H1 (cell line): ENCODE measurements around the gene ATP10D. TPM values are rescaled to one million over a fixed set of nuclear protein-coding genes. Genes with fewer than 3 reads are reported as not detected.

ENCODE experiments used
- CTCF ChIA-PET: fragments of 300-600 bp; sonication (Branson Sonifier 250); formaldehyde crosslinking; loops from one replicate; lab custom pipeline; 2021; ENCODE audit not compliant: partially characterized antibody; lab: Charles Lee
- POLR2A ChIA-PET: fragments of 300-600 bp; sonication (Branson Sonifier 250); formaldehyde crosslinking; loops from one replicate; lab custom pipeline; 2021; ENCODE audit warnings: inconsistent platforms; ENCODE audit not compliant: partially characterized antibody; lab: Charles Lee
- DNase-seq, 2 experiments: peaks; one replicate each; pipeline versions ENCODE4 v3.0.0 to v3.0.0-alpha.2; 2010 to 2022; ENCODE audit warnings: low spot score in 2 of 2, low read depth in 1 of 2, mixed read lengths in 1 of 2
- FAIRE-seq: peaks from 2 replicates; lab custom pipeline; 2011; peaks lifted over from hg19 to GRCh38; lab: Jason Lieb, UNC
- H2AFZ ChIP-seq: 2 replicates; pipeline ENCODE4 v1.8.1; 2012; ENCODE audit warnings: low read length, inconsistent platforms
- H2AK5ac ChIP-seq: 2 replicates; pipeline ENCODE4 v1.6.1; 2013; ENCODE audit warnings: low read depth, low read length
- H2BK120ac ChIP-seq: replicated peaks from 2 replicates; pipeline ENCODE3; 2013; ENCODE audit warnings: low read depth, low read length, inconsistent platforms
- H2BK12ac ChIP-seq: 2 replicates; pipeline ENCODE4 v1.6.1; 2013; ENCODE audit warnings: low read depth, low read length
- H2BK15ac ChIP-seq: 2 replicates; pipeline ENCODE4 v1.6.1; 2013; ENCODE audit warnings: low read length
- H2BK20ac ChIP-seq: 2 replicates; pipeline ENCODE4 v1.6.1; 2013; ENCODE audit warnings: low read length
- H2BK5ac ChIP-seq: 2 replicates; pipeline ENCODE4 v1.6.1; 2013; ENCODE audit warnings: low read depth, low read length
- H3K14ac ChIP-seq: 2 replicates; pipeline ENCODE4 v1.6.1; 2013; ENCODE audit warnings: inconsistent platforms; ENCODE audit not compliant: insufficient read length
- H3K18ac ChIP-seq: 2 replicates; pipeline ENCODE4 v1.6.1; 2013; ENCODE audit warnings: low read length; ENCODE audit errors: extremely low read depth
- H3K23ac ChIP-seq: 2 replicates; pipeline ENCODE4 v1.6.1; 2013; ENCODE audit warnings: inconsistent platforms; ENCODE audit not compliant: insufficient read length
- H3K23me2 ChIP-seq: 2 replicates; pipeline ENCODE4 v1.6.1; 2013; ENCODE audit warnings: low read depth, low read length
- H3K27ac ChIP-seq: 2 replicates; pipeline ENCODE4 v1.6.1; 2011; ENCODE audit warnings: low read depth, low read length, inconsistent platforms
- H3K27me3 ChIP-seq, 4 experiments: replicated peaks in 1 of 4; 1 replicate in 1 of 4; 2 replicates in 3 of 4; pipeline versions ENCODE4 v1.6.1 to v1.8.1; 2011 to 2013; ENCODE audit warnings: low read length in 3 of 4, mild to moderate bottlenecking in 3 of 4, inconsistent platforms in 2 of 4, mixed read lengths in 2 of 4, moderate library complexity in 1 of 4; ENCODE audit not compliant: control insufficient read depth in 3 of 4, insufficient read depth in 3 of 4; ENCODE audit errors: extremely low read depth in 1 of 4
- H3K36me3 ChIP-seq, 4 experiments: 2 replicates each; pipeline versions ENCODE4 v1.6.1 to v1.8.1; 2011 to 2013; ENCODE audit warnings: mild to moderate bottlenecking in 4 of 4, low read length in 3 of 4, moderate library complexity in 2 of 4, control low read depth in 1 of 4, inconsistent platforms in 1 of 4; ENCODE audit not compliant: insufficient read depth in 4 of 4, control insufficient read depth in 2 of 4
- H3K4ac ChIP-seq: replicated peaks from 2 replicates; pipeline ENCODE3; 2013; ENCODE audit warnings: low read length, low read depth, mixed read lengths, inconsistent platforms; ENCODE audit not compliant: insufficient read length
- H3K4me1 ChIP-seq, 4 experiments: replicated peaks in 1 of 4; 1 replicate in 1 of 4; 2 replicates in 3 of 4; pipeline versions ENCODE4 v1.6.1 to v1.8.1; 2011 to 2013; ENCODE audit warnings: low read length in 3 of 4, inconsistent platforms in 2 of 4, mixed read lengths in 1 of 4; ENCODE audit not compliant: insufficient read depth in 4 of 4, control insufficient read depth in 3 of 4
- H3K4me2 ChIP-seq, 2 experiments: 2 replicates each; pipeline versions ENCODE4 v1.6.1 to v1.8.1; 2011 to 2013; ENCODE audit warnings: low read depth in 2 of 2, low read length in 2 of 2, control low read depth in 1 of 2, inconsistent platforms in 1 of 2, mild to moderate bottlenecking in 1 of 2; ENCODE audit not compliant: insufficient read depth in 1 of 2
- H3K4me3 ChIP-seq, 4 experiments: fragments of 200-600, 300-600 bp in 1 of 4; sonication (generic), shearing (Covaris generic), sonication (Bioruptor Twin) in 1 of 4; 2 replicates each; pipeline versions ENCODE4 v1.5.1 to v1.8.1; 2011 to 2016; ENCODE audit warnings: low read length in 4 of 4, low read depth in 3 of 4, control low read depth in 2 of 4, inconsistent platforms in 2 of 4, mild to moderate bottlenecking in 2 of 4, mixed read lengths in 1 of 4, moderate library complexity in 1 of 4; ENCODE audit not compliant: insufficient read depth in 2 of 4; ENCODE audit errors: extremely low read depth in 1 of 4
- H3K56ac ChIP-seq: replicated peaks from 2 replicates; pipeline ENCODE3; 2013; ENCODE audit warnings: low read depth, mild to moderate bottlenecking, mixed read lengths, low read length, inconsistent platforms; ENCODE audit not compliant: insufficient read length
- H3K79me1 ChIP-seq: 2 replicates; pipeline ENCODE4 v1.6.1; 2013; ENCODE audit warnings: low read depth, low read length, control low read depth
- H3K79me2 ChIP-seq, 2 experiments: 2 replicates each; pipeline versions ENCODE4 v1.6.1 to v1.8.1; 2012 to 2013; ENCODE audit warnings: low read length in 2 of 2, mild to moderate bottlenecking in 2 of 2, inconsistent platforms in 1 of 2; ENCODE audit not compliant: insufficient read depth in 2 of 2, control insufficient read depth in 1 of 2
- H3K9ac ChIP-seq, 4 experiments: replicated peaks in 1 of 4; 1 replicate in 1 of 4; 2 replicates in 3 of 4; pipeline versions ENCODE4 v1.6.1 to v1.8.1; 2011 to 2013; ENCODE audit warnings: low read depth in 3 of 4, low read length in 3 of 4, control low read depth in 2 of 4, mild to moderate bottlenecking in 2 of 4, moderate library complexity in 2 of 4, inconsistent platforms in 1 of 4; ENCODE audit errors: extremely low read depth in 1 of 4
- H3K9me3 ChIP-seq, 2 experiments: 2 replicates each; pipeline versions ENCODE4 v1.6.1 to v1.8.1; 2012 to 2013; ENCODE audit warnings: mild to moderate bottlenecking in 2 of 2, moderate library complexity in 2 of 2, control low read depth in 1 of 2, inconsistent platforms in 1 of 2, low read depth in 1 of 2, low read length in 1 of 2, mixed read lengths in 1 of 2; ENCODE audit not compliant: insufficient read depth in 2 of 2
- H4K20me1 ChIP-seq, 2 experiments: replicated peaks in 1 of 2; 2 replicates each; pipeline versions ENCODE3 to v1.8.1; 2011 to 2013; ENCODE audit warnings: inconsistent platforms in 2 of 2, low read length in 2 of 2, mild to moderate bottlenecking in 1 of 2; ENCODE audit not compliant: insufficient read depth in 2 of 2, control insufficient read depth in 1 of 2
- H4K5ac ChIP-seq: 2 replicates; pipeline ENCODE4 v1.6.1; 2013; ENCODE audit warnings: low read length, low read depth, mixed read lengths, inconsistent platforms; ENCODE audit not compliant: insufficient read length
- H4K8ac ChIP-seq: 2 replicates; pipeline ENCODE4 v1.8.0; 2013; ENCODE audit warnings: mild to moderate bottlenecking, moderate library complexity, low read length, inconsistent platforms; ENCODE audit not compliant: insufficient read depth; ENCODE audit errors: extremely low read depth
- H4K91ac ChIP-seq: replicated peaks from 2 replicates; pipeline ENCODE3; 2013; ENCODE audit warnings: low read length, mixed read lengths, inconsistent platforms; ENCODE audit not compliant: insufficient read length
- BCL11A ChIP-seq, 2 experiments: IDR thresholded peaks; one replicate each; pipeline ENCODE4 v1.6.1; 2011; ENCODE audit warnings: low read depth in 2 of 2, low read length in 2 of 2, mild to moderate bottlenecking in 2 of 2
- CBX5 ChIP-seq: fragments of 300-800, 300-1000 bp; sonication (generic); IDR thresholded peaks from 2 replicates; pipeline ENCODE4 v1.7.1; 2016; ENCODE audit warnings: antibody characterized with exemption, low read length, low read depth
- CBX8 ChIP-seq: fragments of 300-800, 300-1000 bp; sonication (generic); IDR thresholded peaks from 2 replicates; pipeline ENCODE4 v1.7.1; 2016; ENCODE audit warnings: low read depth, low read length, borderline replicate concordance
- EGR1 ChIP-seq: IDR thresholded peaks from 2 replicates; pipeline ENCODE4 v1.6.1; 2011; ENCODE audit warnings: low read depth, low read length, borderline replicate concordance
- GABPA ChIP-seq: IDR thresholded peaks from 2 replicates; pipeline ENCODE4 v1.6.1; 2011; ENCODE audit warnings: mild to moderate bottlenecking, low read length, moderate library complexity, borderline replicate concordance; ENCODE audit not compliant: insufficient read depth
- GTF2F1 ChIP-seq: IDR thresholded peaks from 2 replicates; pipeline ENCODE4 v1.6.1; 2012; ENCODE audit warnings: low read depth, low read length, improper control_type of control experiment, borderline replicate concordance
- KDM5A ChIP-seq: fragments of 200-600 bp; IDR thresholded peaks from 2 replicates; pipeline ENCODE4 v1.7.1; 2012; ENCODE audit warnings: mild to moderate bottlenecking, low read length, inconsistent platforms, mixed read lengths
- PHF8 ChIP-seq: fragments of 200-600 bp; sonication (generic); conservative IDR thresholded peaks from 2 replicates; pipeline ENCODE4 v1.7.1; 2012; ENCODE audit warnings: low read depth, mild to moderate bottlenecking, inconsistent platforms, low read length, moderate library complexity
- POLR2AphosphoS5 ChIP-seq: IDR thresholded peaks from 2 replicates; pipeline ENCODE4 v1.6.1; 2011; ENCODE audit warnings: low read depth, low read length
- RBBP5 ChIP-seq: IDR thresholded peaks from 2 replicates; pipeline ENCODE4 v1.7.1; 2012; ENCODE audit warnings: low read depth, mild to moderate bottlenecking, inconsistent platforms, low read length, moderate library complexity, borderline replicate concordance
- SUZ12 ChIP-seq: fragments of 200-600 bp; sonication (generic); IDR thresholded peaks from 2 replicates; pipeline ENCODE4 v1.6.1; 2012; ENCODE audit warnings: mild to moderate bottlenecking, inconsistent platforms, low read length, moderate library complexity, mixed read lengths
- TAF7 ChIP-seq: optimal IDR thresholded peaks from 2 replicates; pipeline ENCODE3; 2011; ENCODE audit warnings: low read depth, mild to moderate bottlenecking, inconsistent platforms, low read length, moderate library complexity, borderline replicate concordance
- YY1 ChIP-seq: IDR thresholded peaks from 2 replicates; pipeline ENCODE4 v1.6.1; 2011; ENCODE audit warnings: low read depth, mild to moderate bottlenecking, low read length
- WGBS, 2 experiments: shearing (Covaris generic) in 1 of 2; methylation state at CpG; one replicate each; pipeline versions ENCODE4 v1.1.6 to v1.1.7; 2013 to 2015; ENCODE audit warnings: low lambda C conversion rate in 2 of 2, mixed read lengths in 2 of 2, inconsistent platforms in 1 of 2, low coverage in 1 of 2, missing lambda C conversion rate in 1 of 2; ENCODE audit not compliant: insufficient replicate concordance in 2 of 2, insufficient coverage in 1 of 2, insufficient read length in 1 of 2; ENCODE audit errors: extremely low coverage in 1 of 2, missing lambda C conversion rate in 1 of 2; 5-methylcytosine and 5-hydroxymethylcytosine counted together
- polyA plus RNA-seq, 7 experiments: library from polyadenylated mRNA; depleted of rRNA in 3 of 7; stranded (reverse) in 5 of 7; unstranded in 2 of 7; fragments of >200 nt in 5 of 7; fragments of 200-250 nt in 2 of 7; gene quantifications; 1 replicate in 5 of 7; 2 replicates in 1 of 7; 4 replicates in 1 of 7; pipeline versions ENCODE4 v1.2.1 to v1.2.3, GENCODE V29; 2011 to 2013; ENCODE audit warnings: missing spikeins in 2 of 7, mixed read lengths in 2 of 7
- total RNA-seq: library from RNA; stranded (reverse); fragmentation: NEBNext Ultra II Directional; extraction: Animal tissue kit (Norgen Biotek cat#: 25700); gene quantifications from 2 replicates; pipeline ENCODE4 v1.2.1, GENCODE V29; 2021
- TF ChIP-seq, protein P1 (sequence below): IDR thresholded peaks from 2 replicates; pipeline ENCODE4 v1.6.1; 2012; ENCODE audit warnings: inconsistent platforms

The ATP10D gene
- total and polyA plus RNA-seq, 2 of the 8 experiments (the other 6 are each of a cell fraction or from before 2014, with no cell fraction given): 2.9 to 5.9 TPM

DNA sequence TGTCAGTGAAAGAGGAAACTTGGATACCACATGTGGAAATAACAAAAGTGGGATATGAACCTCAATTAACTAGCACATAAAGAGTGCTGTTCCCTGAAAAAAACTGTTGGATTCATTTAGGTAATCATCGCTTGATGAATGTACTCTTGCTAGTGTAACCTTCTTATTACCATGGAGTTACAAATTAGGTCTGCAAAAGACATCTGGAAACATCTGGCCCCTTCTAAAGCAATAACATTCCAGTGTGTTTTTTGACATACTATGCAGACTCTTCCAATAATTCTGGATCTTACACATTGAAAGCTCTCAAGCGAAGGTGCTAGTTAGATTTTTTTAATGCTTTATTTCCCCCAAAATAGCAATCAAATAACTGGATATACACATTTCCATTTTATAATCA is 134.6 kb downstream of the ATP10D start:
- Histone ChIP-seq H3K18ac (no peak overlapping the region), H3K4me1 (no peaks in the 10 kb centered on the region), H3K27ac (no peak overlapping the region), H3K9ac (no peak overlapping the region), H2BK120ac (no peak overlapping the region), H3K4ac (no peak overlapping the region), H3K9me3 (no peaks in the 10 kb centered on the region), H3K23me2 (no peaks in the 10 kb centered on the region), H2AK5ac (no peak overlapping the region), H3K23ac (no peak overlapping the region), H4K91ac (no peak overlapping the region), H2BK5ac (no peak overlapping the region), H2BK12ac (no peak overlapping the region), H3K4me3 (no peak overlapping the region), H3K4me2 (no peak overlapping the region), H4K20me1 (no peaks in the 10 kb centered on the region), H3K14ac (no peak overlapping the region), H3K36me3 (no peaks in the 10 kb centered on the region), H4K8ac (no peak overlapping the region), H4K5ac (no peak overlapping the region), H2BK15ac (no peak overlapping the region), H3K27me3 (no peaks in the 10 kb centered on the region), H2BK20ac (no peak overlapping the region), H3K56ac (no peak overlapping the region), H3K79me1 (no peaks in the 10 kb centered on the region), H2AFZ (no peak overlapping the region), H3K79me2 (no peaks in the 10 kb centered on the region)
- CTCF ChIA-PET: no interaction called here
- DNase-seq: no peak
- WGBS, 2 experiments: 89% methylated on average over 2 of the region's 2 CpGs; no CpG with 5 or more reads in 1 of the 2 experiments
- no peak for FAIRE-seq
- POLR2A ChIA-PET: no interaction called here
- TF ChIP-seq SUZ12 (no peak), KDM5A (no peak), CBX8 (no peak), BCL11A (IDR thresholded peaks at IDR 0.05; ENCODE audit: low read depth in 2 of 2, low read length in 2 of 2) (no peak), PHF8 (no peak), YY1 (no peak), GTF2F1 (no peak), CBX5 (no peak), EGR1 (no peak), RBBP5 (no peak), GABPA (no peak), TAF7 (no peak), POLR2AphosphoS5 (no peak)
- TF ChIP-seq, protein P1, sequence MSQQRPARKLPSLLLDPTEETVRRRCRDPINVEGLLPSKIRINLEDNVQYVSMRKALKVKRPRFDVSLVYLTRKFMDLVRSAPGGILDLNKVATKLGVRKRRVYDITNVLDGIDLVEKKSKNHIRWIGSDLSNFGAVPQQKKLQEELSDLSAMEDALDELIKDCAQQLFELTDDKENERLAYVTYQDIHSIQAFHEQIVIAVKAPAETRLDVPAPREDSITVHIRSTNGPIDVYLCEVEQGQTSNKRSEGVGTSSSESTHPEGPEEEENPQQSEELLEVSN: no peak
